SK-N-SH (cell line): ENCODE data around the gene GOLPH3. TPM values are rescaled to one million over a fixed set of nuclear protein-coding genes. Genes with fewer than 3 reads are reported as not detected.

ENCODE experiments used
- CTCF ChIA-PET: fragments of 300-600, 350-600 bp; formaldehyde crosslinking; extraction: SDS; loops from one replicate; lab custom pipeline; 2021; lab: Yijun Ruan, JAX
- POLR2A ChIA-PET: fragments of 350-600 bp; sonication (Branson Sonifier 250); formaldehyde crosslinking; extraction: SDS; loops from one replicate; lab custom pipeline; 2020; ENCODE audit warnings: antibody characterized with exemption, inconsistent platforms; lab: Yijun Ruan, JAX
- DNase-seq: peaks from one replicate; pipeline ENCODE4 v3.0.0; 2012
- H2AFZ ChIP-seq: fragments of 200-600 bp; sonication (generic); 2 replicates; pipeline ENCODE4 v1.8.1; 2016; ENCODE audit warnings: antibody characterized with exemption, mild to moderate bottlenecking, low read depth
- H3F3A ChIP-seq: fragments of 200-600 bp; sonication (generic); replicated peaks from 2 replicates; pipeline ENCODE3; 2016; ENCODE audit warnings: antibody characterized with exemption, mild to moderate bottlenecking; ENCODE audit not compliant: insufficient read depth
- H3K27ac ChIP-seq, 2 experiments: fragments of 200-500 bp in 1 of 2; fragments of 200-600 bp in 1 of 2; sonication (Bioruptor generic) in 1 of 2; sonication (generic), shearing (Covaris generic) in 1 of 2; 2 replicates each; pipeline versions ENCODE4 v1.5.1 to v1.6.1; 2014 to 2016; ENCODE audit warnings: low read depth in 2 of 2, inconsistent platforms in 1 of 2, low read length in 1 of 2, mild to moderate bottlenecking in 1 of 2, mixed read lengths in 1 of 2
- H3K27me3 ChIP-seq: fragments of 200-600 bp; sonication (generic), shearing (Covaris generic); 2 replicates; pipeline ENCODE4 v1.6.1; 2016; ENCODE audit warnings: mixed run types; ENCODE audit not compliant: insufficient read depth
- H3K36me3 ChIP-seq, 2 experiments: fragments of 200-500 bp in 1 of 2; fragments of 200-600 bp in 1 of 2; sonication (Bioruptor generic) in 1 of 2; sonication (generic) in 1 of 2; replicated peaks in 1 of 2; 2 replicates each; pipeline versions ENCODE3 to v1.5.1; 2014 to 2016; ENCODE audit warnings: low read length in 1 of 2, mild to moderate bottlenecking in 1 of 2; ENCODE audit not compliant: insufficient read depth in 2 of 2, control insufficient read depth in 1 of 2
- H3K4me1 ChIP-seq, 2 experiments: fragments of 200-500 bp in 1 of 2; fragments of 200-600 bp in 1 of 2; sonication (Bioruptor generic) in 1 of 2; sonication (generic), shearing (Covaris generic) in 1 of 2; 2 replicates each; pipeline versions ENCODE4 v1.5.1 to v1.6.1; 2014 to 2016; ENCODE audit warnings: low read depth in 1 of 2, low read length in 1 of 2, mixed run types in 1 of 2; ENCODE audit not compliant: insufficient read depth in 2 of 2, control insufficient read depth in 1 of 2
- H3K4me2 ChIP-seq: fragments of 200-600 bp; sonication (generic), shearing (Covaris generic); 2 replicates; pipeline ENCODE4 v1.6.1; 2017; ENCODE audit warnings: mixed run types
- H3K4me3 ChIP-seq, 2 experiments: fragments of 200-500 bp in 1 of 2; fragments of 200-600 bp in 1 of 2; sonication (Bioruptor generic) in 1 of 2; sonication (generic), shearing (Covaris generic) in 1 of 2; 2 replicates each; pipeline versions ENCODE4 v1.5.1 to v1.8.1; 2014 to 2016; ENCODE audit warnings: low read depth in 2 of 2, inconsistent platforms in 1 of 2, low read length in 1 of 2, mild to moderate bottlenecking in 1 of 2, mixed read lengths in 1 of 2, moderate library complexity in 1 of 2
- H3K79me2 ChIP-seq: fragments of 200-600 bp; sonication (generic); 2 replicates; pipeline ENCODE4 v1.8.1; 2017; ENCODE audit warnings: mild to moderate bottlenecking; ENCODE audit not compliant: insufficient read depth
- H3K9ac ChIP-seq: fragments of 200-600 bp; sonication (generic); 2 replicates; pipeline ENCODE4 v1.6.1; 2017; ENCODE audit warnings: mixed run types
- H3K9me2 ChIP-seq: fragments of 200-600 bp; sonication (generic); 2 replicates; pipeline ENCODE4 v1.6.1; 2017; ENCODE audit warnings: mixed run types
- H3K9me3 ChIP-seq: fragments of 200-600 bp; sonication (generic); 2 replicates; pipeline ENCODE4 v1.6.1; 2017; ENCODE audit warnings: mixed run types, mild to moderate bottlenecking, moderate library complexity
- H4K20me1 ChIP-seq: fragments of 200-600 bp; sonication (generic); 2 replicates; pipeline ENCODE4 v1.6.1; 2017; ENCODE audit warnings: mild to moderate bottlenecking, mixed run types; ENCODE audit not compliant: insufficient read depth
- CTCF ChIP-seq: fragments of 200-600 bp; sonication (generic); IDR thresholded peaks from 2 replicates; pipeline ENCODE4 v1.6.1; 2017; ENCODE audit warnings: antibody characterized with exemption, mild to moderate bottlenecking, moderate library complexity
- EP300 ChIP-seq, 2 experiments: IDR thresholded peaks; 2 replicates each; pipeline versions ENCODE4 v1.4.0 to v1.6.1; 2012; ENCODE audit warnings: borderline replicate concordance in 1 of 2, low read depth in 1 of 2, low read length in 1 of 2
- FOSL2 ChIP-seq: IDR thresholded peaks from 2 replicates; pipeline ENCODE4 v1.4.0; 2012; ENCODE audit warnings: low read depth, mild to moderate bottlenecking, moderate library complexity, borderline replicate concordance
- FOXJ3 ChIP-seq: sonication (generic); formaldehyde crosslinking; IDR thresholded peaks from 2 replicates; pipeline ENCODE4 v1.5.1; 2020; ENCODE audit warnings: mild to moderate bottlenecking, missing genetic modification reagents
- GATA2 ChIP-seq: sonication (generic); formaldehyde crosslinking; IDR thresholded peaks from 2 replicates; pipeline ENCODE4 v1.5.0; 2020; ENCODE audit warnings: mild to moderate bottlenecking, missing genetic modification reagents
- MEF2A ChIP-seq: IDR thresholded peaks from 2 replicates; pipeline ENCODE4 v1.4.0; 2012; ENCODE audit warnings: low read depth, borderline replicate concordance
- MXI1 ChIP-seq: IDR thresholded peaks from 2 replicates; pipeline ENCODE4 v1.6.1; 2012; ENCODE audit warnings: mild to moderate bottlenecking, low read depth, low read length, improper control_type of control experiment
- NFIC ChIP-seq: IDR thresholded peaks from 2 replicates; pipeline ENCODE4 v1.4.0; 2012; ENCODE audit warnings: borderline replicate concordance
- REST ChIP-seq: IDR thresholded peaks from 2 replicates; pipeline ENCODE4 v1.6.1; 2012; ENCODE audit warnings: mild to moderate bottlenecking, low read depth, low read length, moderate library complexity
- RFX5 ChIP-seq: IDR thresholded peaks from 2 replicates; pipeline ENCODE4 v1.6.1; 2012; ENCODE audit warnings: mild to moderate bottlenecking, improper control_type of control experiment, low read length
- RXRA ChIP-seq: IDR thresholded peaks from 2 replicates; pipeline ENCODE4 v1.4.0; 2012; ENCODE audit warnings: low read depth, mild to moderate bottlenecking, borderline replicate concordance
- SIN3A ChIP-seq: IDR thresholded peaks from 2 replicates; pipeline ENCODE4 v1.6.1; 2012; ENCODE audit warnings: low read depth, mild to moderate bottlenecking, low read length, moderate library complexity, borderline replicate concordance
- TAF1 ChIP-seq: IDR thresholded peaks from 2 replicates; pipeline ENCODE4 v1.6.1; 2012; ENCODE audit warnings: low read depth, mild to moderate bottlenecking, low read length, moderate library complexity, borderline replicate concordance
- TCF12 ChIP-seq: IDR thresholded peaks from 2 replicates; pipeline ENCODE4 v1.4.0; 2012
- TEAD4 ChIP-seq: IDR thresholded peaks from 2 replicates; pipeline ENCODE4 v1.4.0; 2012; ENCODE audit warnings: mild to moderate bottlenecking, borderline replicate concordance; ENCODE audit not compliant: insufficient read depth
- USF1 ChIP-seq: IDR thresholded peaks from 2 replicates; pipeline ENCODE4 v1.4.0; 2012; ENCODE audit warnings: low read depth, borderline replicate concordance
- ZBTB33 ChIP-seq: IDR thresholded peaks from 2 replicates; pipeline ENCODE4 v1.4.0; 2012; ENCODE audit warnings: low read depth, borderline replicate concordance
- WGBS: methylation state at CpG from one replicate; pipeline ENCODE4 v1.1.6; 2017; ENCODE audit warnings: low lambda C conversion rate; 5-methylcytosine and 5-hydroxymethylcytosine counted together
- polyA plus RNA-seq, 3 experiments: library from polyadenylated mRNA; depleted of rRNA; stranded (reverse); fragments of >200 nt; gene quantifications; 2 replicates each; pipeline ENCODE4 v1.2.3, GENCODE V29; 2012
- TF ChIP-seq, protein P1 (sequence below): IDR thresholded peaks from 2 replicates; pipeline ENCODE4 v1.4.0; 2012; ENCODE audit warnings: low read depth

Gene GOLPH3
- polyA plus RNA-seq, 1 of the 3 experiments (the other 2 are of a cell fraction): 25.5 TPM

GRCh38 chr5:32165597-32165996 is 8.5 kb downstream of the GOLPH3 start:
- WGBS: 87% methylated on average over 3 of the region's 3 CpGs
- H2AFZ ChIP-seq: no peak overlapping the region
- H3K36me3 ChIP-seq: peaks cover 25 to 58% of the 10 kb centered on the region in 2 experiments
- H3F3A ChIP-seq: peaks cover 9% of the 10 kb centered on the region
- no peaks in the 10 kb centered on the region for H3K9me3 ChIP-seq
- no peak overlapping the region for H3K9ac ChIP-seq
- H3K9me2 ChIP-seq: no peaks in the 10 kb centered on the region
- no peak for TF ChIP-seq NFIC
- TF ChIP-seq ZBTB33: no peak
- no peak for TF ChIP-seq MEF2A
- TF ChIP-seq, protein P1, sequence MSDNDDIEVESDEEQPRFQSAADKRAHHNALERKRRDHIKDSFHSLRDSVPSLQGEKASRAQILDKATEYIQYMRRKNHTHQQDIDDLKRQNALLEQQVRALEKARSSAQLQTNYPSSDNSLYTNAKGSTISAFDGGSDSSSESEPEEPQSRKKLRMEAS: no peak
- no peak for TF ChIP-seq GATA2 (CRISPR knock-in tag)
- TF ChIP-seq TAF1: no peak
- no peak for TF ChIP-seq TEAD4
- TF ChIP-seq RFX5: no peak
- no peak for TF ChIP-seq FOXJ3 (CRISPR knock-in tag)
- no peak for TF ChIP-seq MXI1
- TF ChIP-seq USF1: no peak
- TF ChIP-seq FOSL2: no peak
- no peak for TF ChIP-seq RXRA
- no peak for TF ChIP-seq CTCF
- TF ChIP-seq EP300 (IDR thresholded peaks at IDR 0.05; ENCODE audit: borderline replicate concordance in 1 of 2, low read depth in 1 of 2, low read length in 1 of 2): no peak
- TF ChIP-seq TCF12: no peak
- TF ChIP-seq SIN3A: no peak
- no peak for TF ChIP-seq REST
- H3K27me3 ChIP-seq: no peaks in the 10 kb centered on the region
- DNase-seq: no peak
- H3K27ac ChIP-seq: no peak overlapping the region
- no peak overlapping the region for H3K4me3 ChIP-seq
- no peak overlapping the region for H3K4me2 ChIP-seq
- peaks cover 100% of the 10 kb centered on the region for H3K79me2 ChIP-seq
- CTCF ChIA-PET: interaction anchor here (1.1 to 1.6 kb wide), 2 partner anchors 14 to 164 kb away, joined by 3 read pairs; no protein-coding TSS in a partner anchor
- peaks cover 92% of the 10 kb centered on the region for H4K20me1 ChIP-seq
- POLR2A ChIA-PET: no interaction called here
- peaks cover 3 to 10% of the 10 kb centered on the region in 2 experiments; a peak in 3 of 4 replicates for H3K4me1 ChIP-seq
